NCI-H2081 treated with DMSO at 0.1 percent for 48 hours (cell line): ENCODE measurements around the gene FEV.

Experiments used
- DNase-seq: peaks from one replicate; lab custom pipeline; 2025; lab: John Stamatoyannopoulos, UW

The FEV gene

GRCh38 chr2:218985021-218985324 lies at the start of gene FEV:
FEV (minus strand) TSS chr2:218985184; CDS start chr2:218985075, 109 bp downstream.
- DNase-seq, result no peak

- DNase-seq, result no peak
These were observed 47.2 kb upstream of the FEV start for GRCh38 chr2:219032051-219032745.

DNA sequence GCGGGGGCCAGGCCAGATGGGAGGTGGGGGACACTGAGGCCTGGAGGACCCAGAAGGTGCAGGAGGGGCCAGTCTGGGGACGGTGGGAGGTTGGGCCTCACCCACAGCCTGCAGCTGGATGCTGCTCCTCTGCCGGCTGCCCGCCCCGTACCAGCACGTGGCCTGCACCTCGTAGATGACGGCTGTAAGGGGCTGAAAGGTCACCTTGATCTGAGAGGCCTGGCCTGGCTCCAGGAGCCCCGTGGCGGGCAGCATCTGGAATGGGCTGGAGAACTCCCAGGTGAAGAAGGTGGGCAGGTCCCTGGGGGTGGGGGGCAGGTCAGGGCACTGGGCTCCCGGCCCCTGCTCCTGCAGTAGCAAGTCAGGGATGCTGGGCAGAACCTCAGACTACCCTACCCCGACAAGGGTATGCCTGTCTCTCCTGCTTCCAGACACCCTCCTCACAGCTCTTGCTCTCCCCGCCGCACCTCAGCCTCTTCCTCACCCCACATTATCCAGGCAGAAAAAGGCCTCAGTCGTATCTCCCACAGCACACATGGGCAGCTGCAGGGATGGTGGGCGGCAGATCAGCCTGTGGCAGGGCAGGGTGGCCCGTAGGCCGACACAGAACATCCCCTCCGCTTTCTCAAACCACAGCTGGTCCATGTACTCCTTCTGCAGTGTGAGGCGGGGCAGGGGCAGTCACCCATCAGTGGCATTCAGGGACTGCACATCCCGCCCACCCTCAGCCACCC lies 46.2 kb upstream of the FEV start:
- DNase-seq, result no peak

- DNase-seq, result no peak
These were observed 45.4 kb upstream of the FEV start for GRCh38 chr2:219030177-219030940.

DNA sequence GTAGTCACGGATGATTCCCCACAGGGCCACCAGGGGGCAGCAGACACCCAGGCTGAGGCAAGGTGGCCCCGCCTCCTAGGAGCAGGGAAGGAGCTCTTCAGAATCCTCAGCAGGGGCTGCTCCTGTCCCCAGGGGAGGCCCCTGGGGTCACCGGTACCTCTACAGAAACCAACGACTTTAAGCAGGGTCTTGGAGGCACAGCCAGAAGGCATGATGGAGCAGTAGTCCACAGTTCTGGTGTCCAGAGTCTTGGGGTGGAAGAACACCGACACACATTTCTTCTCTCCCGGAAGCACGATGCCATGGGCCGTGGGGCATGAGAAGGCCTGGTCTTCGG lies 44.8 kb upstream of the FEV start:
- no peak for DNase-seq

DNA sequence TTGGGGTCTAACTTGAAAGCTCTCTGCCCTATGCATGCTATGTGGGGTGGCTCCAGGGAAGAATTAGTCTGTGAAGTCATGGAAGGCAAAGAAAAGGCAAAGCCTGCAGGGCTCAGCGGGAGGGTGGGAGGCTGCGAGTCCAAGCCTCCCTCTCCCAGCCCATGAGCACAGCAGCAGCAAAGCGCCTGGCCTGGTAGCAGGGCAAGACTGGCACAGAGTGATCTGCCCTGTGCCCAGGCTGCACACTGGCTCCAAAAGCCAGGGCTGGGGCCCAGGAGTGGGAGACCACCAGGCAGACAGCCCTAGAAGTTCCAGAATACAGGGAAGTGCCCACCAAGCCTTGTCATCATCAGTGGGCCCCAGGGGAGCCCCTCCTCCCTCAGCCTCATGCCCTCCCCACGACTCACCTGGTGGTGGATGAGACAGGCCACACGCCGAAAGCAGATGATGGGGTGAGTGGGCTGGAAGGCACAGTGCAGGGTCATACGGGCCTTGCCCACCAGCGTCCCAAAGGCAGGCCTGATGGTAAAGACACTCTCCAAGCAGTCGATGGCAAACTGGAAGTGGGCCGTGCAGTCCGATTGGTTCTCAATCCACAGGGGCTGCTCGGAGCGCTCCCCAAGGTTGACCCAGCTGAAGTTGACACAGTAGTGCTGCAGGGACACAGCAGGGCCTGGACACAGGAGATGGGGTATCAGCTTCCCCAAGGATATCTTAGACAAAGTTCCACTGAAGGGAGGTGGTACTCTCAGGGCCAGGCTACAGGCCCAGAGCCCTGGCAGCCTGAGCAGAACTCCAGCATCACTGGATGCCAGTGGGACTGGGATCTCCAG lies 44.2 kb upstream of the FEV start:
- DNase-seq, result no peak

DNA sequence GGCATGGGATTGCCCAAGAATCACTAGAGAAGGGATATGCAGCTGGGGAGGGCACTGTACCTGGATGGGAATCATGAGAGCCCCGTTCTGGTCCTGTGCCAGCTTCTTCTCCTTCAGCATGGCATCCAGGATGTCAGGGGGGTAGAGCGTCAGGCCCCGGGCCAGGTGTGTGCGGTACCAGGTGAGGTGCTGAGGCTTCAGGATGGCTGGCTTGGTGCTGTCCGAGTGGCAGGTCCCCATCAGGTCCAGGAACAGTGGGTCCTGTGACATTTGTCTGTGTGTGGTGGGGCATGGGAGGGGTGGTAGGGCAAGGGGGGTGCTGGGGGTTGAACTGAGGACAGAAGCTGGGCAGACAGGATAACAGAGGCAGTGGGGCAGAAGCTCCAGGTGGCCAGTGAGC lies 43.2 kb upstream of the FEV start:
- no peak for DNase-seq

- no peak for DNase-seq
These were observed 42.6 kb upstream of the FEV start for GRCh38 chr2:219027511-219028055.

GRCh38 chr2:219026946-219027345 lies 42.0 kb upstream of the FEV start:
- no peak for DNase-seq

DNA sequence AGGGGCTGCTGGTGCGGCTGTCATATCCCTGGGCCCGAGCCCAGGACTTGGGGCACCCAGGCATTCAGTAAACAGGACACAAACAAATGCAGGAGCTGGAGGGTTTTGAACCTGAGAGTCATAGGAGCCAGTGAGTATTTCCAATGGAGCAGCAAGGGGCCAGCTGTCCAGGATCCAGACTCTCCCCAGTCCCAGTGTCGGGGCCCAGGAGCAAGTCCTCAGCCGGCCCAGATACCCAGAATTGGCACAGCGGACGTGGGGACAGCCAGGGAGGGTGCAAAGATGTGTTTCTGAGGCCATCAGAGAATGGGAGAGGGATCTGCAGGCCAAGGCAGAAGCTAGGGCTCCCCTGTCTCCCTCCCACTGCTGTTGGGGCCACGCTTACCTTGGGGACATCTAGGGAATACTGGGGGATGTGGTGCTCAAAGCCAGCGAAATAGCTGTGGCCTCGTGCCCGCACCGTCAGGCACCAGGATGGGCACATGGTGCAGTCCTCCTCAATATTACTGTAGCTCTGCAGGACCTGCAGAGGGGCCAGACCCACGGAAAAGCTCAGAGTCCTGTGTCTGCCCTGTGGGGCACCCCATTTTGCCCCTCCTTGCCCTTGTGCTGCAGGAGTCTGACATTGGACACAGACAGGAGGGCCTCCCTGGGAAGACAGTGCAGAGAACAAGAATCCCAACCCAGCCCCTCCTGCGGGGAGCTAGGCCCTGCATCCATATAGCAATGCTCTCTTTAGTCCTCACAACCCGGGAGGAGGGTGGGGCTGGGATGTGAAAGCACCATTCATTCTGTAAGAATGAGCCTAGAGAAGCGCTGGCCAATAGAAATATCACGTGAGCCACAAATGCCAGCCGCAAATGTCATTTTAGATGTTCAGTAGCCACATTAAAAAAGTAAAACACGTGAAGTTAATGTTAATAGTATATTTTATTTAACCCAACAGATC lies 40.9 kb upstream of the FEV start:
- DNase-seq, result no peak

DNA sequence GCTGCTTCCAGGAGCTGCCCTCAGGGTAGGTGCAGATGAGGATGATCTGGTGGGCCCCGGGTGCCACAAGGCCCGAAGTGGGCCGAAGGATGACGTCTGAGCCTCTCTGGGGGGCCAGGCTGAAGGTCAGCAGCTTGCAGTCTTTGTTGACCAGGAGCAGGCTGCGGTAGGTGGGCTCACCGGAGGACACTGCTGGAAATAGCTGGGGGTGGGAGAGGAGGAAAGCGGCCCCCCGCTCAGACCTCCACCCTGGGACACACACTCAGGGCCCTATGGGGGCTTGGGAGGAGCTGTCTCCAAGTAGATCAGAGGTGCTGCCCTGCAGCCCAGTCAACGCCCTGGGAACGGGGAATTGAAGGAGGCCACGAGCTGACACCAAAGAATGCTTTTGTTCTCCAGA lies 39.1 kb upstream of the FEV start:
- DNase-seq, result no peak

DNA sequence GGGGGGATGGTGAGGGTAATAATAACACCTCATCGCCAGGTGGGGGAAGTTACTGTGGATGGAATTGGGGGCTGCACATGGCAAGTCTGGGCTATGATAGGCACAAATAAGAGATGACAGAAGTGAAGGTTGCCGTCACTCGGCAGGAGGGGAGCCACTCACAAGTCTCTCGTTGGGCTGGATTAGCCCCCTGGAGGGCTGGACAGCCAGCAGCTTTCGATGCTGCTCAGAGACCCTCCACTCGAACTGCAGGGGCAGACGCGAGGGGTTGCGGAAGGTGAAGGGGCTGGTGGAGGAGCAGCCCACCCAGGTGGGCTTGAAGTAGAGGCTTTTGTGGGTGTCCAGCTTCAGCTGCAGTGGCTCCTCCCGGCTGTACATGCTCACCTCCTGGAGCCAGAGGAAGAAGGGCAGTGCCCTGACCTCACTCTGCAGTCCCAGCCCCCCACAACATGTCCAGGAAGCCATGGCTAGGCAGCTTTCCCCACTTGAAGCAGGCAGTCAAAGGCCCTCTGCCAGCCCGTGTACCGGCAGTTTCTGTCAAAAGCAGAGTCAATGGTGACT lies 38.1 kb upstream of the FEV start:
- DNase-seq, result no peak

GRCh38 chr2:219022616-219023015 lies 37.6 kb upstream of the FEV start:
- DNase-seq, result no peak

DNA sequence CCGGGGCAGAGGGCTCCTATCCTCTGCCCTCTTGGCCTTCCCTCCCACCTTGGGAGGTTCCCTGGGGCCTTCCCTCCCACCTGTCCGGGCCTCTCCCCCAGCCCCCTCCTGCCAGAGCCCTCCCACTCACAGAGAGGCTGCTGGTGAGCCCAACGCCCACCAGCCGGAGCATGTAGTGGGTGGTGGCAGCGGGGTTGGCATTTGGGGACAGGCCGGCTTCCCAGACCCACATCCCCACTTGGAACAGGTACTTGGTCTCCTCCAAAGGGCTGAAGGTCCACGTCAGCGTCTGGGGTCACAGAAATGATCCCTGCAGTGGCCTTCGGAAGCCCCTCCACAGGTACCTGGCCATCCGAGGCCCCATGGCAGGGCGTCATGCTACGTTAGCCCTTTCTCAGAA lies 37.1 kb upstream of the FEV start:
- no peak for DNase-seq

GRCh38 chr2:219021591-219021990 lies 36.6 kb upstream of the FEV start:
- DNase-seq, result no peak

DNA sequence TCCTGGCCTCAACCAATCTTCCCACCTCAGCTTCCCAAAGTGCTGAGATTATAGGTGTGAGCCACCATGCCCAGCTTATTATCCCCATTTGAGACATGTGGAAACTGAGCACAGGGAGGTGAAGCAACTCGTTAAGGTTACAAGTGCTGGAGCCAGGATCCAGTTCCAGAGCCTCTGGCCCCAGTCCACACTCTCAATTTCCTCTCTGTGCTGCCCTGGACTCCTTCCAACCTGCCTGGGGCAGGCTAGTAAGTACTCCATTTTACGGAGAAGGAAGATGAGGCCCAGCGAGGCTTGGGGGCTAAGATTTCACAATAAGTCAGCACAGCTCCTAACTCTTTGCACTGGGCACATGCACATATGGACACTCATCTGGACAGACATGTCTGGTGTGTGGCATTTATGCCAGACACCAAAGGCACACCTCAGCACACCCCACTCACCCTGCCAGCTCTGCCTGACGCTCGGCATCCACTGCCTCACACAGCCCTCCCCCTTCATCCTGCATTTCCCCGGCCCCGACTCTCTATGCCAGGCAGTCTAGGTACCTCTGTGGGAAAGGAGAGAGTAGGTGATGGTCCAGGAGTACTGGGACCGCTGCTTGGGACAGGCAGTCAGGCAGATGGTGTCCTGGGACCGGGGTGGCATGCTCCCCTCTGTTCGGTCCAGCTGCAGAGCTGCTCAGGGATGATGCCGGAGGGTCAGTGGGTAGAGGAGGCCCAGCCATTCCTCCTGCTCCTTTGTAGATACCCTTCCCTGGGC lies 35.8 kb upstream of the FEV start:
- no peak for DNase-seq

DNA sequence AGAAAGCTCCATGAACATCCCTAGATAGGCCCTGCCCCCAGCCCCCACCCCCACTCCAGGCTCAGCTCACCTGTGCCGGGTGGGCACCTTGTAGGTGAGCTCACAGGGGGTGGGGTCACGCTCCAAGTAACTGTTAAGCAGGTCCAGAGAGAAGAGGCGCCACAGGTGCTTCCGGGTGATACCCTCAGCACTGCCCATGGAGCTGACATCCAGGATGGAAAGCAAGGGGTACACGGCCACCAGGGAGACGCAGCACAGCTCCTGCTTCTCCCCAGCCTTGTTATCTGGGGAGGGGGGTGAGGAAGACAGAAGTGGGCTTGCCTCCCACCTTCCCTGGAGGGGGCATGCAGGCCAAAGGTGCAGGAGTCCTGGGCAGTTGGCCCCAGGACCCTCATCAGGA lies 34.5 kb upstream of the FEV start:
- DNase-seq, result no peak

DNA sequence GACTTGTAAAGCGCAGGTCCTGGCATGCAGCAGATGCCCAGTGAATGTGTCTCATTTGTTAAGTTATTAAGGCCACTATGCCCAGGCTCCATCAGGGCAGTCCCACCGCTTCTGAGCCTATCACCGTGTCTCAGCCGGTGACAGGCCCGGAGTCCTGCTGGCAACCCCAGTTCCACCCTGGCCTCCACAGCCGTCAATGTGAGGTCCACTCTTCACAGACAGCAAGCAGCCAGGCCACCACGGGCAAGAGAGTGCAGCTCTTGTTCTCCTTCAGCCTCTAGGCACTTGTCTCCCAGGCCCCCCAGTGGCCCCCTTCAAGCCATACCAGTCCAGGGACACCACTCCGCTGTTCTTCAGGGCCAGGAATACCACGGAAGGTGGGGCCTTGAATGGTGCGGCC lies 33.7 kb upstream of the FEV start:
- no peak for DNase-seq

DNA sequence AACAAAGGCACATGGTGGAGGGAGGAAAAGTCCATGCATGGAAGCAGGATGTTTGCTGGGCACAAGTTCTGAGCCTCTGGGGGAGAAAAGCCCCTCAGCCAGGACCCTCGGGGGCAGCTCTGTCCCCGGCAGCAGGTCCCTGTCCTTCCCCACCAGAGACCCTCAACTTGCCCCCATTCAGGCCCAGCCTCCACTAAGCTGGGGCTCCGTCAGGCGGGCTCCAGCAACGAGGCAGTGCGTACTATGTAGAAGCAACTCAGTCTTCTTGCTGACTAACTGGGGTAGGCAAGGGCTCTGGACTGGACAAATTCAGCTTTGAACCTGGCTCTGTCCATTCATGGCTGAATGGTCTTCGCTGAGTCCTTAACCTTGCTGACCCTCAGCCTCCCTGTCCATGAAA lies 33.3 kb upstream of the FEV start:
- no peak for DNase-seq
